Measurements from ENCODE around the gene CNPPD1. TPM values are rescaled to one million over a fixed set of nuclear protein-coding genes. Genes with fewer than 3 reads are reported as not detected.

Gene CNPPD1
- polyA plus RNA-seq, 1 experiment: 66.9 TPM

DNA sequence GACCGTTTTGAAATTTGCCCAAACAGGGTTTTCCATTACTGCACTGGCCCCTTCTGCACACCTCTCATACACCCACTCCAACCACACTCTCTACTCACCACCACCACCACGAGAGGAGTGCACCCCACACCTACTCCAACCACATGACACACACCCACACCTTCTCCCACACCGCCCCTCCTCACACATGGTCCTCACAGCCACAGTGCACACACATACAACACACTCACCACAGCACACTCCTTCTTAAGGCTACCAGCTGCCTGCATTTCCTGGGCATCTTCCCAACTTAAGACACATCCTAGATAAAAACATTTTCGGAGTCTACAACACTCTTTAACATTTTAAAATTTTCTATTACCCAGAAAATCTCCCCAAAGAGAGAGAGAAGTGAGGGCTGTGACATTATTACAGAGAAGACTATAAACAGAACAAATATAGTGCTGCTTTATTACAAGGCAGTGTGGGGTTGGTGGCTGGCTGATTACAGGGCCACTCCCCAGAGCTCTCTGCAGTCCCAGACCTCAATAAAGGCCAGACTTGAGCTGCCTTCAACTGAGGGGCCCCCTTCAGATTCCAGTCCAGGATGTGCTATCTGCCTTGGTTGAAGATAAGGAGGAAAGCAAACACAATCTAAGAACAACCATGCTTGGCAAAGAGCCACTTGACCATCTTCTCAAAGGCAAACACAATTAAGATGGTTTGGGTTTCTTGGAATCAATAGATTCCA lies 52.2 kb downstream of the CNPPD1 start:
- POLR2A ChIA-PET: no interaction called here
- no peak overlapping the region for H3K4me3 ChIP-seq (ENCODE audit: low read depth, low read length)
- TF ChIP-seq, protein P1, sequence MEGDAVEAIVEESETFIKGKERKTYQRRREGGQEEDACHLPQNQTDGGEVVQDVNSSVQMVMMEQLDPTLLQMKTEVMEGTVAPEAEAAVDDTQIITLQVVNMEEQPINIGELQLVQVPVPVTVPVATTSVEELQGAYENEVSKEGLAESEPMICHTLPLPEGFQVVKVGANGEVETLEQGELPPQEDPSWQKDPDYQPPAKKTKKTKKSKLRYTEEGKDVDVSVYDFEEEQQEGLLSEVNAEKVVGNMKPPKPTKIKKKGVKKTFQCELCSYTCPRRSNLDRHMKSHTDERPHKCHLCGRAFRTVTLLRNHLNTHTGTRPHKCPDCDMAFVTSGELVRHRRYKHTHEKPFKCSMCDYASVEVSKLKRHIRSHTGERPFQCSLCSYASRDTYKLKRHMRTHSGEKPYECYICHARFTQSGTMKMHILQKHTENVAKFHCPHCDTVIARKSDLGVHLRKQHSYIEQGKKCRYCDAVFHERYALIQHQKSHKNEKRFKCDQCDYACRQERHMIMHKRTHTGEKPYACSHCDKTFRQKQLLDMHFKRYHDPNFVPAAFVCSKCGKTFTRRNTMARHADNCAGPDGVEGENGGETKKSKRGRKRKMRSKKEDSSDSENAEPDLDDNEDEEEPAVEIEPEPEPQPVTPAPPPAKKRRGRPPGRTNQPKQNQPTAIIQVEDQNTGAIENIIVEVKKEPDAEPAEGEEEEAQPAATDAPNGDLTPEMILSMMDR (IDR thresholded peaks at IDR 0.05; ENCODE audit: insufficient read depth, low read depth, low read length): no peak
- CTCF ChIA-PET: interaction anchor here (1.0 to 12.0 kb wide), 10 partner anchors 8 to 145 kb away, joined by 3 to 168 read pairs (median 6); partner anchors contain the start of gene IHH
- H3K36me3 ChIP-seq (ENCODE audit: control insufficient read depth, insufficient read depth, low read length): no peaks in the 10 kb centered on the region
- H3K27me3 ChIP-seq (ENCODE audit: control insufficient read depth, insufficient read depth, low read length): no peaks in the 10 kb centered on the region
- no peak for DNase-seq (ENCODE audit: low read depth)

DNA sequence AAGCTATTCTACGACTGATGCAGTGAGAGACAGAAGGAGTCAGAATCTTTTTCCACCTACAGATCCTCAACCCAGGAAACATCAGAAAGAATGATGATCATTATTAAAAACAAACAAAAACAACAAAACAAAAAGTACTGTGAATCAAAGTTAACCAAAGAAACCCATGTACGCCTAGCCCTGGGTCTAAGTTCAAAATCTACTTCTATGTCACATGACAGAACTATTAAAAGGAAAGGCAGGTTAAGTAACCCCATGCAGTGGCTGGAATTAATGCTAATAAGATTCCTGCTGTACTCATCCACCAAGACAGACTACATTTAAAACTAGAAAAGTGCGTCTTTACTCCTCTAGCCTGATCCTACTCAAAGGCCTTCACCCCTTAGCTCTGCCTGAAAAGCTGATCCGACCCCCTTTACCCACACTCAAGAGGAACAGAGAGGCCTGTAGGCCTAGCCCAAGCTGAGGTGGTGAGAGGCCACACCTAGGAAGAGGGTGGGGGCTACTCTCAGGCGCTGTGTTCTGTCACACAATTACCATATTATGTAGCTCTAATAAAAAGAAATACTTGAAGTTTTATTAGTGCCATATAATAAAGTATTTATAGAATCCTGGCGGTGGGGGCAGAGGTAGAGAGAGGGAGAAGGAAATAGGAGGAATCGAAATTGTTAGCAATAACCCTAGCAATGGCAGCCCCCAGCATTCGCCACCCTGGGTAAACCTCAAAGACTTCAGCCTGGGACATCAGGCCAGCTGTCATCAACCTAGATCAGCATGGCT lies 53.2 kb downstream of the CNPPD1 start:
- TF ChIP-seq, protein P1 (IDR thresholded peaks at IDR 0.05; ENCODE audit: insufficient read depth, low read depth, low read length): no peak
- H3K27me3 ChIP-seq (ENCODE audit: control insufficient read depth, insufficient read depth, low read length): no peaks in the 10 kb centered on the region
- ChIA-PET POLR2A (no interaction called here), CTCF (interaction anchor here (1.0 to 12.0 kb wide), 13 partner anchors 9 to 127 kb away, joined by 3 to 168 read pairs (median 4); partner anchors contain the start of gene IHH)
- H3K4me3 ChIP-seq (ENCODE audit: low read depth, low read length): no peak overlapping the region
- no peak for DNase-seq (ENCODE audit: low read depth)
- no peaks in the 10 kb centered on the region for H3K36me3 ChIP-seq (ENCODE audit: control insufficient read depth, insufficient read depth, low read length)

DNA sequence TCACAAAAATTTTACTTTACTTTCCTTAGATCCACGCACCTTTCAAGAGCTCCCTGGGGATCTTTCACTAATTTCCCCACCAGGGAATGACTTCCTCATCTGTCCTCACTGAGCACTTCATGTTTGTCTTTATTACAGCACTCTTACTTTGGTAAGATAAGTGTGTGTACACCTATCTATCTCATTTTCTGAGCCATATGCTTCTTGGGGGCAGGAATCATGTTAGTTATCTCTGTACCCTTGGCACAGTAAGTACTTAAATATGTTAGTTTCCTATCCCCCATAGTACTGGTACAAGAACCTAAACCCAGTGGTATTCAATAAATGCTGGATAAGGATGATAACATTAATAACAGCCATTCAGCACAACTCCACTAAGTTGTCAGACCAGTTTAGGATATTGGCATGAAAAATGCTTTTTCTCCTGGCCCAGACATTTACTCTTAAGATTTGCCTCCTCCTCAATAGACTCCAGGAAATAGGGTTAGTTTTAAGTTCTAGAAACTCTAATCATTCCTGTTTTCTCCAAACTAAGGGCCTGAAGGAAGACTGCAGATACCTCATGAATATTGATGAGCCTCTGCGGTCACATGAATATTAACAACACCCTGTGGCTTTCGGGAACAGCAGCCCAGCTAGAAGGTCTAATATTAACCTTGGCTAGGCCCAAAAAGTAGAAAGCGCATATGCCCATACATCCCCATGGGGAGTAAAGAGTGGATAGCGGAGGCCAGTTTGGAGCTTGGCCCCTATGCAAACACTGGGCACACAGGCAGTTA lies 54.3 kb downstream of the CNPPD1 start:
- DNase-seq (ENCODE audit: low read depth): no peak
- Histone ChIP-seq H3K27me3 (ENCODE audit: control insufficient read depth, insufficient read depth, low read length) (no peaks in the 10 kb centered on the region), H3K4me3 (ENCODE audit: low read depth, low read length) (no peak overlapping the region), H3K36me3 (ENCODE audit: control insufficient read depth, insufficient read depth, low read length) (no peaks in the 10 kb centered on the region)
- CTCF ChIA-PET: interaction anchor here (1.0 to 12.0 kb wide), 12 partner anchors 13 to 104 kb away, joined by 3 to 168 read pairs (median 4); partner anchors contain the start of gene IHH
- TF ChIP-seq, protein P1 (IDR thresholded peaks at IDR 0.05; ENCODE audit: insufficient read depth, low read depth, low read length): no peak
- POLR2A ChIA-PET: no interaction called here

Other genes starting within 250 kb of the CNPPD1 start
- 0.02 TPM in 1 of 2 replicates, not detected in the other for gene CDK5R2, start 217.3 kb downstream of the CNPPD1 start, polyA plus RNA-seq (2011; rRNA removed)
- gene FEV, start 191.7 kb downstream of the CNPPD1 start, polyA plus RNA-seq (2011; rRNA removed): not detected in 2 replicates
- gene CRYBA2, start 183.5 kb downstream of the CNPPD1 start, polyA plus RNA-seq (2011; rRNA removed): 0.26 TPM in 1 of 2 replicates, not detected in the other
- not detected in 2 replicates for gene CFAP65, start 135.4 kb downstream of the CNPPD1 start, polyA plus RNA-seq (2011; rRNA removed)
- gene IHH, start 116.0 kb downstream of the CNPPD1 start, polyA plus RNA-seq (2011; rRNA removed): 0.05 TPM in 2 replicates
- 23.9 and 24.1 TPM in 2 replicates for gene NHEJ1, start 16.1 kb downstream of the CNPPD1 start, polyA plus RNA-seq (2011; rRNA removed)
- 1.1 and 1.3 TPM in 2 replicates for gene SLC23A3, start 6.9 kb downstream of the CNPPD1 start, polyA plus RNA-seq (2011; rRNA removed)
- 95.9 and 131 TPM in 2 replicates for gene RETREG2, start 1.4 kb upstream of the CNPPD1 start, polyA plus RNA-seq (2011; rRNA removed)
- 45.6 and 62.9 TPM in 2 replicates for gene ZFAND2B, start 29.9 kb upstream of the CNPPD1 start, polyA plus RNA-seq (2011; rRNA removed)
- 20.3 and 33.4 TPM in 2 replicates for gene ABCB6, start 42.0 kb upstream of the CNPPD1 start, polyA plus RNA-seq (2011; rRNA removed)
- gene ATG9A, start 52.7 kb upstream of the CNPPD1 start, polyA plus RNA-seq (2011; rRNA removed): 105 and 132 TPM in 2 replicates
- 30.0 and 37.7 TPM in 2 replicates for gene ANKZF1, start 52.9 kb upstream of the CNPPD1 start, polyA plus RNA-seq (2011; rRNA removed)
- 9.4 and 9.5 TPM in 2 replicates for gene GLB1L, start 68.5 kb upstream of the CNPPD1 start, polyA plus RNA-seq (2011; rRNA removed)
- gene STK16, start 68.6 kb upstream of the CNPPD1 start, polyA plus RNA-seq (2011; rRNA removed): 41.6 and 64.2 TPM in 2 replicates
- not detected in 2 replicates for gene TUBA4B, start 76.3 kb upstream of the CNPPD1 start, polyA plus RNA-seq (2011; rRNA removed)
- 16.8 and 23.0 TPM in 2 replicates for gene TUBA4A, start 77.0 kb upstream of the CNPPD1 start, polyA plus RNA-seq (2011; rRNA removed)
- gene DNAJB2, start 102.4 kb upstream of the CNPPD1 start, polyA plus RNA-seq (2011; rRNA removed): 45.0 and 57.3 TPM in 2 replicates
- 3.2 and 7.0 TPM in 2 replicates for gene PTPRN, start 132.5 kb upstream of the CNPPD1 start, polyA plus RNA-seq (2011; rRNA removed)
- gene RESP18, start 155.8 kb upstream of the CNPPD1 start, polyA plus RNA-seq (2011; rRNA removed): not detected in 2 replicates
- gene DNPEP, start 211.0 kb upstream of the CNPPD1 start, polyA plus RNA-seq (2011; rRNA removed): 69.2 and 134 TPM in 2 replicates
- gene DES, start 241.5 kb upstream of the CNPPD1 start, polyA plus RNA-seq (2011; rRNA removed): 5.4 and 7.0 TPM in 2 replicates

Measured in BJ (cell line).